IMR-90 (cell line): ENCODE data around the gene NEGR1. TPM values are rescaled to one million over a fixed set of nuclear protein-coding genes. Genes with fewer than 3 reads are reported as not detected.

ENCODE experiments used
- ATAC-seq: fragments of 200-7000 bp; cut with Tn5 transposase; 2 replicates; pipeline ENCODE4 v1.9.1; 2020; ENCODE audit warnings: low read depth, mild to moderate bottlenecking, moderate library complexity
- BruUV-seq: library from RNA; stranded (reverse); fragments of 400-500 nt; replicated peaks from 2 replicates; lab custom pipeline; 2021; lab: Mats Ljungman, UMichigan
- CTCF ChIA-PET: fragments of 300-600 bp; formaldehyde crosslinking; extraction: SDS; loops from one replicate; lab custom pipeline; 2021; ENCODE audit warnings: antibody characterized with exemption; lab: Yijun Ruan, JAX
- POLR2A ChIA-PET: fragments of 300-600 bp; sonication (Branson Sonifier 250); formaldehyde crosslinking; loops from one replicate; lab custom pipeline; 2022; ENCODE audit warnings: antibody characterized with exemption; ENCODE audit not compliant: unreplicated experiment; lab: Charles Lee
- DNase-seq: peaks from one replicate; pipeline ENCODE4 v3.0.0; 2013
- H2AFZ ChIP-seq: replicated peaks from 2 replicates; pipeline ENCODE3; 2013; ENCODE audit warnings: low read length, mild to moderate bottlenecking; ENCODE audit not compliant: poor library complexity
- H2AK5ac ChIP-seq: 2 replicates; pipeline ENCODE4 v1.6.1; 2013; ENCODE audit warnings: low read depth, low read length, inconsistent platforms
- H2AK9ac ChIP-seq: replicated peaks from 2 replicates; pipeline ENCODE3; 2013; ENCODE audit warnings: mild to moderate bottlenecking, low read depth, low read length, moderate library complexity; ENCODE audit not compliant: poor library complexity
- H2BK120ac ChIP-seq: 2 replicates; pipeline ENCODE4 v1.6.1; 2013; ENCODE audit warnings: low read depth, low read length, inconsistent platforms
- H2BK15ac ChIP-seq: 3 replicates; pipeline ENCODE4 v1.6.1; 2013; ENCODE audit warnings: low read depth, low read length, inconsistent platforms
- H2BK20ac ChIP-seq: 2 replicates; pipeline ENCODE4 v1.6.1; 2013; ENCODE audit warnings: low read depth, mild to moderate bottlenecking, inconsistent platforms, low read length, moderate library complexity
- H2BK5ac ChIP-seq: 2 replicates; pipeline ENCODE4 v1.6.1; 2013; ENCODE audit warnings: mild to moderate bottlenecking, low read depth, low read length, inconsistent platforms; ENCODE audit not compliant: poor library complexity, severe bottlenecking
- H3K14ac ChIP-seq: replicated peaks from 2 replicates; pipeline ENCODE4 v1.6.1; 2013; ENCODE audit warnings: low read depth, low read length, inconsistent platforms
- H3K18ac ChIP-seq: 2 replicates; pipeline ENCODE4 v1.6.1; 2013; ENCODE audit warnings: low read depth, low read length, control low read depth
- H3K23ac ChIP-seq: 2 replicates; pipeline ENCODE4 v1.6.1; 2013; ENCODE audit warnings: low read depth, low read length, inconsistent platforms
- H3K27ac ChIP-seq: 2 replicates; pipeline ENCODE4 v1.5.1; 2013; ENCODE audit warnings: mild to moderate bottlenecking, control low read depth, low read length; ENCODE audit not compliant: insufficient read depth
- H3K27me3 ChIP-seq: 2 replicates; pipeline ENCODE4 v1.6.1; 2013; ENCODE audit warnings: low read length; ENCODE audit not compliant: control insufficient read depth, insufficient read depth
- H3K36me3 ChIP-seq: 2 replicates; pipeline ENCODE4 v1.6.1; 2013; ENCODE audit warnings: low read length, mixed read lengths; ENCODE audit not compliant: control insufficient read depth, insufficient read depth
- H3K4ac ChIP-seq: 2 replicates; pipeline ENCODE4 v1.6.1; 2013; ENCODE audit warnings: low read depth, low read length, inconsistent platforms
- H3K4me1 ChIP-seq: 2 replicates; pipeline ENCODE4 v1.6.1; 2013; ENCODE audit warnings: low read length, mixed read lengths; ENCODE audit not compliant: control insufficient read depth, insufficient read depth
- H3K4me2 ChIP-seq: 2 replicates; pipeline ENCODE4 v1.6.1; 2013; ENCODE audit warnings: low read depth, mild to moderate bottlenecking, control low read depth, low read length, moderate library complexity
- H3K4me3 ChIP-seq: 2 replicates; pipeline ENCODE4 v1.5.1; 2013; ENCODE audit warnings: low read depth, mild to moderate bottlenecking, control low read depth, low read length, moderate library complexity; ENCODE audit not compliant: insufficient read depth
- H3K56ac ChIP-seq: 2 replicates; pipeline ENCODE4 v1.6.1; 2013; ENCODE audit warnings: low read length, inconsistent platforms; ENCODE audit not compliant: insufficient read depth; ENCODE audit errors: extremely low read depth
- H3K79me1 ChIP-seq, 2 experiments: 2 replicates each; pipeline ENCODE4 v1.6.1; 2013; ENCODE audit warnings: low read length in 2 of 2, inconsistent platforms in 1 of 2, low read depth in 1 of 2
- H3K9ac ChIP-seq: 2 replicates; pipeline ENCODE4 v1.6.1; 2013; ENCODE audit warnings: low read depth, low read length, control low read depth
- H3K9me1 ChIP-seq: 2 replicates; pipeline ENCODE4 v1.6.1; 2013; ENCODE audit warnings: low read length, inconsistent platforms; ENCODE audit not compliant: insufficient read depth
- H3K9me3 ChIP-seq: 2 replicates; pipeline ENCODE4 v1.6.1; 2013; ENCODE audit warnings: low read length; ENCODE audit not compliant: control insufficient read depth, insufficient read depth
- H4K20me1 ChIP-seq: 2 replicates; pipeline ENCODE4 v1.6.1; 2013; ENCODE audit warnings: low read length, inconsistent platforms; ENCODE audit not compliant: insufficient read depth
- H4K5ac ChIP-seq: 2 replicates; pipeline ENCODE4 v1.6.1; 2013; ENCODE audit warnings: mild to moderate bottlenecking, low read depth, low read length, control low read depth
- H4K8ac ChIP-seq, 2 experiments: 2 replicates each; pipeline ENCODE4 v1.6.1; 2013; ENCODE audit warnings: low read depth in 2 of 2, low read length in 2 of 2, control low read depth in 1 of 2, inconsistent platforms in 1 of 2
- H4K91ac ChIP-seq: 2 replicates; pipeline ENCODE4 v1.6.1; 2013; ENCODE audit warnings: low read depth, low read length, inconsistent platforms; ENCODE audit not compliant: insufficient read depth
- BHLHE40 ChIP-seq: fragments of 150-350 bp; IDR thresholded peaks from 2 replicates; pipeline ENCODE4 v1.6.1; 2016; ENCODE audit warnings: mild to moderate bottlenecking, low read depth, low read length
- CEBPB ChIP-seq: IDR thresholded peaks from 2 replicates; pipeline ENCODE4 v1.6.1; 2012; ENCODE audit warnings: low read depth, low read length, improper control_type of control experiment
- CHD1 ChIP-seq: IDR thresholded peaks from 2 replicates; pipeline ENCODE4 v1.6.1; 2012; ENCODE audit warnings: low read depth, low read length, improper control_type of control experiment
- FOS ChIP-seq: fragments of 150-350 bp; IDR thresholded peaks from 2 replicates; pipeline ENCODE4 v1.6.1; 2016; ENCODE audit warnings: low read depth, low read length
- MAFK ChIP-seq: IDR thresholded peaks from 2 replicates; pipeline ENCODE4 v1.6.1; 2012; ENCODE audit warnings: low read depth, low read length, improper control_type of control experiment
- MAZ ChIP-seq: IDR thresholded peaks from 2 replicates; pipeline ENCODE4 v1.6.1; 2012; ENCODE audit warnings: low read depth, mild to moderate bottlenecking, low read length, improper control_type of control experiment, moderate library complexity, borderline replicate concordance
- MXI1 ChIP-seq: IDR thresholded peaks from 2 replicates; pipeline ENCODE4 v1.6.1; 2012; ENCODE audit warnings: low read depth, mild to moderate bottlenecking, low read length, moderate library complexity, borderline replicate concordance
- NFE2L2 ChIP-seq: fragments of 150-350 bp; IDR thresholded peaks from 2 replicates; pipeline ENCODE4 v1.6.1; 2016; ENCODE audit warnings: low read depth, mild to moderate bottlenecking, low read length
- POLR2A ChIP-seq: IDR thresholded peaks from 2 replicates; pipeline ENCODE4 v1.6.1; 2012; ENCODE audit warnings: mild to moderate bottlenecking, low read depth, low read length
- RCOR1 ChIP-seq: IDR thresholded peaks from 2 replicates; pipeline ENCODE4 v1.6.1; 2012; ENCODE audit warnings: mild to moderate bottlenecking, low read length, improper control_type of control experiment; ENCODE audit not compliant: insufficient replicate concordance
- RFX5 ChIP-seq: IDR thresholded peaks from 2 replicates; pipeline ENCODE4 v1.8.0; 2012; ENCODE audit warnings: low read depth, mild to moderate bottlenecking, low read length, moderate library complexity
- whole genome bisulfite sequencing, 2 experiments: methylation state at CpG; one replicate each; pipeline versions ENCODE4 v1.1.5 to v1.1.7; 2013; ENCODE audit warnings: missing lambda C conversion rate in 2 of 2; ENCODE audit not compliant: insufficient read length in 1 of 2; ENCODE audit errors: extremely low coverage in 2 of 2; 5-methylcytosine and 5-hydroxymethylcytosine counted together
- dilution Hi-C: fragments of 300-500 bp; cut with HindIII; formaldehyde crosslinking; loops from one replicate; pipeline ENCODE4 v1.14.3; 2018; ENCODE audit warnings: low sequenced_read_pairs; ENCODE audit not compliant: unreplicated experiment
- in situ Hi-C: fragments of 300-500 bp; cut with MboI; formaldehyde crosslinking; loops from 3 replicates; pipeline ENCODE4 v1.14.3; 2019; ENCODE audit warnings: low sequenced_read_pairs, inconsistent platforms, mixed read lengths
- intact Hi-C: fragments of 100-400 bp; cut with micrococcal nuclease; formaldehyde crosslinking; loops from 2 replicates; pipeline ENCODE4 v1.10.0; 2022
- polyA plus RNA-seq, 3 experiments: library from polyadenylated mRNA; depleted of rRNA; stranded (reverse); fragments of >200 nt; gene quantifications; 2 replicates each; pipeline ENCODE4 v1.2.3, GENCODE V29; 2012; ENCODE audit warnings: low replicate concordance in 1 of 3
- total RNA-seq: library from RNA; depleted of rRNA; stranded (reverse); fragments of >200 nt; gene quantifications from 2 replicates; pipeline ENCODE4 v1.2.3, GENCODE V29; 2012
- TF ChIP-seq, protein P1 (sequence below): fragments of 150-350 bp; IDR thresholded peaks from 2 replicates; pipeline ENCODE4 v1.6.1; 2017; ENCODE audit warnings: mild to moderate bottlenecking, antibody characterized with exemption, low read length, low read depth
- TF ChIP-seq, protein P2 (sequence below): fragments of 150-350 bp; IDR thresholded peaks from 2 replicates; pipeline ENCODE4 v1.6.1; 2016; ENCODE audit warnings: low read depth, mild to moderate bottlenecking, low read length, moderate library complexity, borderline replicate concordance

The NEGR1 gene
- total and polyA plus RNA-seq, 2 of the 4 experiments (the other 2 are of a cell fraction) = 5.1 to 9.1 TPM

- TF ChIP-seq FOS = no peak
- TF ChIP-seq MXI1 = no peak
- TF ChIP-seq, protein P1, sequence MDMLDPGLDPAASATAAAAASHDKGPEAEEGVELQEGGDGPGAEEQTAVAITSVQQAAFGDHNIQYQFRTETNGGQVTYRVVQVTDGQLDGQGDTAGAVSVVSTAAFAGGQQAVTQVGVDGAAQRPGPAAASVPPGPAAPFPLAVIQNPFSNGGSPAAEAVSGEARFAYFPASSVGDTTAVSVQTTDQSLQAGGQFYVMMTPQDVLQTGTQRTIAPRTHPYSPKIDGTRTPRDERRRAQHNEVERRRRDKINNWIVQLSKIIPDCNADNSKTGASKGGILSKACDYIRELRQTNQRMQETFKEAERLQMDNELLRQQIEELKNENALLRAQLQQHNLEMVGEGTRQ = no peak
- TF ChIP-seq CEBPB = no peak
- TF ChIP-seq NFE2L2 = no peak
- TF ChIP-seq BHLHE40 = no peak
- no peak for TF ChIP-seq MAZ
- TF ChIP-seq, protein P2, sequence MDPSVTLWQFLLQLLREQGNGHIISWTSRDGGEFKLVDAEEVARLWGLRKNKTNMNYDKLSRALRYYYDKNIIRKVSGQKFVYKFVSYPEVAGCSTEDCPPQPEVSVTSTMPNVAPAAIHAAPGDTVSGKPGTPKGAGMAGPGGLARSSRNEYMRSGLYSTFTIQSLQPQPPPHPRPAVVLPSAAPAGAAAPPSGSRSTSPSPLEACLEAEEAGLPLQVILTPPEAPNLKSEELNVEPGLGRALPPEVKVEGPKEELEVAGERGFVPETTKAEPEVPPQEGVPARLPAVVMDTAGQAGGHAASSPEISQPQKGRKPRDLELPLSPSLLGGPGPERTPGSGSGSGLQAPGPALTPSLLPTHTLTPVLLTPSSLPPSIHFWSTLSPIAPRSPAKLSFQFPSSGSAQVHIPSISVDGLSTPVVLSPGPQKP = no peak
- TF ChIP-seq CHD1 = no peak
- TF ChIP-seq MAFK = no peak
- no peak for TF ChIP-seq RFX5
- TF ChIP-seq POLR2A = no peak
- no peak for TF ChIP-seq RCOR1
- intact Hi-C loops = no loop called here
- H3K27me3 ChIP-seq = no peaks in the 10 kb centered on the region
- H3K18ac ChIP-seq = no peak overlapping the region
- H2BK15ac ChIP-seq = no peak overlapping the region
- H2AK5ac ChIP-seq = no peak overlapping the region
- no peaks in the 10 kb centered on the region; a peak in 1 of 4 replicates for H3K79me1 ChIP-seq
- H3K9me1 ChIP-seq = no peaks in the 10 kb centered on the region
- no peak overlapping the region for H3K56ac ChIP-seq
- no peak overlapping the region for H2AFZ ChIP-seq
- in situ Hi-C loops = no loop called here
- H2BK120ac ChIP-seq = no peak overlapping the region
- H4K5ac ChIP-seq = no peak overlapping the region
- H3K9ac ChIP-seq = no peak overlapping the region
- no peak overlapping the region for H4K91ac ChIP-seq
- no peaks in the 10 kb centered on the region for H4K20me1 ChIP-seq
- H3K23ac ChIP-seq = no peak overlapping the region
- ChIA-PET CTCF (no interaction called here), POLR2A (no interaction called here)
- H4K8ac ChIP-seq = no peak overlapping the region
- dilution Hi-C loops = no loop called here
- BruUV-seq = no TSS peak
- H2BK5ac ChIP-seq = no peak overlapping the region
- H3K27ac ChIP-seq = no peak overlapping the region
- H3K4me3 ChIP-seq = no peak overlapping the region
- no peak overlapping the region for H2BK20ac ChIP-seq
- no CpG with 5 or more reads among the region's 2 CpGs for WGBS, 2 experiments
- ATAC-seq (no peak), DNase-seq (no peak)
- no peak overlapping the region for H3K4me2 ChIP-seq
- H3K9me3 ChIP-seq = no peaks in the 10 kb centered on the region
- no peak overlapping the region for H3K4ac ChIP-seq
- H3K4me1 ChIP-seq = no peaks in the 10 kb centered on the region
- H3K36me3 ChIP-seq = no peaks in the 10 kb centered on the region
- H2AK9ac ChIP-seq = no peak overlapping the region
- H3K14ac ChIP-seq = no peak overlapping the region
Measured at GRCh38 chr1:72105201-72105600, 177.1 kb downstream of the NEGR1 start.
